Activated CD4-positive, alpha-beta T cell treated with anti-CD3 and anti-CD28 coated beads, Interleukin-2, amount 50 U/mL, for 24 hours (primary cell): Measurements from ENCODE around the gene RMI2.
"Not testable (repeated sequence)": the region's sequence is repeated elsewhere in the genome, so short reads cannot be mapped to it uniquely, and the experiment has no call there.

ENCODE experiments used
- DNase-seq, 2 donors: peaks; one replicate each; pipeline ENCODE4 v3.0.0-alpha.2; 2020; ENCODE audit warnings: low read depth in 1 of 2, low spot score in 1 of 2

Gene RMI2

GRCh38 chr16:11350921-11351335, 5.7 kb downstream of the RMI2 start:
- no peak for DNase-seq

- no peak for DNase-seq
These were observed 7.9 kb downstream of the RMI2 start for GRCh38 chr16:11353158-11353557.

GRCh38 chr16:11354407-11354732, 9.1 kb downstream of the RMI2 start:
- no peak for DNase-seq

GRCh38 chr16:11354733-11355574, 9.7 kb downstream of the RMI2 start:
- peak; percentile 33 to 68 for DNase-seq

- DNase-seq = no peak
These were observed 10.6 kb downstream of the RMI2 start for GRCh38 chr16:11355862-11356261.

GRCh38 chr16:11356573-11357331, 11.5 kb downstream of the RMI2 start:
- no peak for DNase-seq

- DNase-seq = no peak
These were observed 13.3 kb downstream of the RMI2 start for GRCh38 chr16:11358531-11358930.

GRCh38 chr16:11359370-11359769, 14.1 kb downstream of the RMI2 start:
- DNase-seq = no peak

GRCh38 chr16:11360641-11361373, 15.5 kb downstream of the RMI2 start:
- DNase-seq = no peak

- DNase-seq = no peak
These were observed 16.6 kb downstream of the RMI2 start for GRCh38 chr16:11361701-11362451.

- DNase-seq = no peak
These were observed 18.6 kb downstream of the RMI2 start for GRCh38 chr16:11363927-11364258.

- no peak for DNase-seq
These were observed 22.2 kb downstream of the RMI2 start for GRCh38 chr16:11367483-11367906.

- DNase-seq = no peak
These were observed 25.0 kb downstream of the RMI2 start for GRCh38 chr16:11370084-11370931.

- DNase-seq = not testable (repeated sequence)
These were observed 25.6 kb downstream of the RMI2 start for GRCh38 chr16:11370932-11371279.

GRCh38 chr16:11372073-11372828, 27.0 kb downstream of the RMI2 start:
- no peak for DNase-seq

GRCh38 chr16:11372829-11373306, 27.6 kb downstream of the RMI2 start:
- DNase-seq = no peak

GRCh38 chr16:11374255-11374654, 29.0 kb downstream of the RMI2 start:
- no peak for DNase-seq

- DNase-seq = no peak
These were observed 31.9 kb downstream of the RMI2 start for GRCh38 chr16:11377154-11377553.

- DNase-seq = not testable (repeated sequence)
These were observed 33.7 kb downstream of the RMI2 start for GRCh38 chr16:11378951-11379350.
